Stimulated activated CD4-positive, alpha-beta T cell treated with anti-CD3 and anti-CD28 coated beads, Interleukin-2, amount 100 ng/mL, for 4 hours (primary cell): ENCODE results near the gene OR4F15.

Source experiments
- DNase-seq: peaks from one replicate; pipeline ENCODE4 v3.0.0-alpha.2; 2020; ENCODE audit warnings: low read depth

The OR4F15 gene

GRCh38 chr15:101804375-101804774 lies 7.6 kb upstream of the OR4F15 start:
- no peak for DNase-seq

- DNase-seq: no peak
These were observed 7.1 kb upstream of the OR4F15 start for GRCh38 chr15:101804941-101805340.

GRCh38 chr15:101805605-101806345 lies 6.2 kb upstream of the OR4F15 start:
- DNase-seq: no peak

DNA sequence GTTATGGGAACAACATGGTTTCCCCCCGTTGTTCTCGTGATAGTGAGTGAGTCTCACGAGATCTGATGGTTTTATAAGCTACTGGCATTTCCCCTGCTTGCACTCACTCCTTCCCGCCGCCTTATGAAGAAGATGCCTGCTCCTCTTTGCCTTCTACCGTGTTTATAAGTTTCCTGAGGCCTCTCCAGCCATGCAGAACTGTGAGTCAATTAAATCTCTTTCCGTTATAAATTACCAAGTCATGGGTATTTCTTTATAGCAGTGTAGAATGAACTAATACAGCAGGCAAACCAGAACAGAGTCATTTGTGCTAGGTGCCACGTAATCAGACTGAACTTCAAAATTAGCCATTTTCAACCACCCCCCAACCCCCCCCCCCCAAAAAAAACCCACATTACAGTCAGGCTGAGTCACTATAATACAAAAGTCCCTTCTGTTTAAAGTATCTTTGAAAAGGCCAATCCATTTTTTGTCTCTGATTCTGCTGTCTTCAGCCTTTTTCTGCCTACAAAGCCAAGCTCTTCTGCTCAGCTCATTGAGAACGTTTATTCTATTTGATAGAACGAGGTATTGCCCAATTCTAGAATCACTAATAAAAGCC lies 4.6 kb upstream of the OR4F15 start:
- no peak for DNase-seq

DNA sequence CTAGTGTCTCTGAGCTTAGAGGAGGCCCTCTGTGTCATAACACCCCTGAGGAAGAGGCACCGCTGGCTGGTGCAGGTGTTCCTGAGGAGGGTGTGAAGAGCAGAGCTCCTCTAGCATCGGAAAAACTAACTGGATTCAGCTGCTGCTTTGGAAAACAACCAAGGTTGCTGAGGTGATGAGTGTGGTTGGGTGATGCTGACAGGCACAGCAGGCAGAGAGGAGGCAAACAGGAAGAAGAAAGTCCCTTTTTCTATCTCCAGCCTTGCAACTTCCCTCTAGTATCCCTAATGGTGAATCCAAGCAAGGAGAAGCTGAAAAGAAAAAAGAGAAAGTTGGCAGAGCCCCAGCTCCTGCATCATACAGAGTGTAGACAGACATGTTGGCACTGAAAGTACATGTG lies 3.8 kb upstream of the OR4F15 start:
- no peak for DNase-seq

DNA sequence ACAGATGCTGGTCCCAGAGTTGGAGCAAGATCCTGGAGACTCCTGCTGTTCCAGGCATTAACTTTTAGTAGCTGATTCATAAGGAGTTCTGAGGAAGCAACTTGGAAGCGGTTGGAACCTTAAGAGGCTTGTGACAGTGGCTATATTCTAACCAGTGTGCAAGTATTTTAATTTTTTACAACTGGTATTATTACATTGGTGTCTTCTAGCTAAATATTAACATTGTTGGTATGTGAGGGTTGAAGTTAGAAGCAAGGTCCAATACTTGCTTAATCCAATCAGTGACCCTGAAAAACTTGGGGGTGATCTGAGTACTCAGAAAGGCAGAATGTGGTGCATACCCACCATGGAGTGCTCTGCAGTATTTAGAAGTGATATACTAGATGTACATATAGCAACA lies 1.5 kb upstream of the OR4F15 start:
- no peak for DNase-seq

DNA sequence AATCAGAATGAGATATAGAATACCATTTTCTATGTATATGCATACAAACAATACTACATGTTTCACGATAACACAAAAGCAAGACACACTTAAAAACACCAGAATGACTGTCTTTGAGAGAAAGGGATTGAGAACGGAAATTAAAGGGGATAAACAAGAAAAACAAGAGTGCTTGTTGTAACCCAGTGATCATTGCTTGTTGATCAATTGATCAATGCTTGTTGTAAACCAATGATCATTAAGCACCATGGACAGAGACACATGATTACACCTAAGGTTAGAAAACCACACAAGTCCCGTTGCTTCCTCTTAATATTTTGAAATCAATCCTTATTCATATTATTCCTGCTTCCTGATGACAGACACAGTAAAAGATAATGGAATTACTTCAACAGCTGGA lies 1.1 kb upstream of the OR4F15 start:
- DNase-seq: no peak

DNA sequence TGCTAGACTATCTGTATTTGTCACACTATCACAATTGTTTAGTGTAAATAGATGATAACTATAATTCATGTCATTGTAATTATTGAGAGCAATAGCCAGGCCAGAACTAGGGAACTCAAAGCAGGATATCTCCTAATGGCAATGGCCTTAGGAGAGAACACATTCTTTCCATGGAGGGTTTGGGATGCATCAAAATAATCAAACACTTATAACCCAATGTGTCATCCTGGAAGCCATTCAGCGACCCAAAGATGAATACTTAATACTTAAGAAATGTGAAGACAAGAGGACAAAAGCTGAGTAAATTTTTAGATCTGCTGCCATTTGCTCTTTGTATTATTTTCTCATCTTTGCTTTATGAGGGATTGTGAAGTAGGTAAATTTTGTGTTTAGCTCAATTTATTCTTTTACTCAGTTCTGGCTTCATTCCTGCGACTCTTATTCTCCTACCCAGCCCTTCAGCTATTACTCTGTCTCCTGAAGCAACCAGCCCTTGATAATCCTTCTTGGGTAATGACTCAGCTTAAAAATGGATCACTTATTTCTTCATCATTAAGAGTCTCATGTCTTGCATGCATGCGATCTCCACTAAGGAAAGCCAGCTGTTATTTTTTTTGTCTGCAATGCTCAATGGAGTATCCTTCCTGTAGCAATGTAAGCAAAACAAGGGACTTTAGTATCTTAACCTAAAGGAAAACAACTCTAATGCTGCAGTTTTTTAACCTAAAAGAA lies 2.0 kb downstream of the OR4F15 start:
- DNase-seq: no peak

- no peak for DNase-seq
These were observed 8.8 kb downstream of the OR4F15 start for GRCh38 chr15:101820781-101821180.

DNA sequence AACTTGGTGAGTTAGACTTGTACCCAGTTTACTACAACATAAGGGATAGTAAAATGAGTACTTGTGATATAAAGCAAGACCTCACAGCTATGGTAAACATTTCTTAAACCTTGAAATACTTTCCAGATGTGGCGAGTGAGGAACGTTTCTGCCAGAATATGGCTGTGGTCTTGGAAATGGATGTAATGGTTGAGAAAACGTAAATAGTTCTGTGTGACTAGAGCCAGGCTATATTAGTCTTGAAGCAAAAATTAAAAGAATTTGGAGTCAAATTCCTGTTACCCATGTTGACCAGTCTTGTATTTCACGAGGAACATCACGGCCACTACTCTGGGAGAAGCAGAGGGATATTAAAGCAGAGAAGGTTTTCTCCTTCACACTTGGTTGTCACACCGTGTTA lies 15.3 kb downstream of the OR4F15 start:
- DNase-seq: no peak

DNA sequence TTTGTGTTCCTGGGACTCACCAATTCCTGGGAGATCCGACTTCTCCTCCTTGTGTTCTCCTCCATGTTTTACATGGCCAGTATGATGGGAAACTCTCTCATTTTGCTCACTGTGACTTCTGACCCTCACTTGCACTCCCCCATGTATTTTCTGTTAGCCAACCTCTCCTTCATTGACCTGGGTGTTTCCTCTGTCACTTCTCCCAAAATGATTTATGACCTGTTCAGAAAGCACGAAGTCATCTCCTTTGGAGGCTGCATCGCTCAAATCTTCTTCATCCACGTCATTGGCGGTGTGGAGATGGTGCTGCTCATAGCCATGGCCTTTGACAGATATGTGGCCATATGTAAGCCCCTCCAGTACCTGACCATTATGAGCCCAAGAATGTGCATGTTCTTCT lies 16.8 kb downstream of the OR4F15 start:
- no peak for DNase-seq

- no peak for DNase-seq
These were observed 29.7 kb downstream of the OR4F15 start for GRCh38 chr15:101841656-101842055.

GRCh38 chr15:101844916-101845315 lies 32.9 kb downstream of the OR4F15 start:
- DNase-seq: no peak

- DNase-seq: no peak
These were observed 40.4 kb downstream of the OR4F15 start for GRCh38 chr15:101852356-101852755.
